Left kidney (tissue), 2 donors: Measurements from ENCODE around the gene ADAD2. TPM values are rescaled to one million over a fixed set of nuclear protein-coding genes. Genes with fewer than 3 reads are reported as not detected.
A peak's percentile ranks its signal among the peaks of the same experiment; 100 is the strongest.

Experiments
- DNase-seq: peaks from one replicate; pipeline ENCODE4 v3.0.0-alpha.2; 2013
- polyA plus RNA-seq: library from polyadenylated mRNA; unstranded; fragments of 120-200 nt; gene quantifications from one replicate; pipeline ENCODE4 v1.2.1, GENCODE V29; 2013; ENCODE audit not compliant: insufficient read length

ADAD2 gene
- polyA plus RNA-seq, 1 donor: not detected

GRCh38 chr16:84176192-84177053, 14.5 kb upstream of the ADAD2 start:
- no peak for DNase-seq

- DNase-seq: no peak
These were observed 13.2 kb upstream of the ADAD2 start for GRCh38 chr16:84177741-84178073.

- no peak for DNase-seq
These were observed 12.7 kb upstream of the ADAD2 start for GRCh38 chr16:84178146-84178765.

- DNase-seq: no peak
These were observed 11.9 kb upstream of the ADAD2 start for GRCh38 chr16:84178892-84179611.

GRCh38 chr16:84179612-84180320, 11.2 kb upstream of the ADAD2 start:
- DNase-seq: no peak

GRCh38 chr16:84180519-84181140, 10.3 kb upstream of the ADAD2 start:
- no peak for DNase-seq

- no peak for DNase-seq
These were observed 9.6 kb upstream of the ADAD2 start for GRCh38 chr16:84181144-84181915.

GRCh38 chr16:84182104-84182503, 8.9 kb upstream of the ADAD2 start:
- DNase-seq: no peak

GRCh38 chr16:84182680-84183571, 8.0 kb upstream of the ADAD2 start:
- DNase-seq: no peak

GRCh38 chr16:84183572-84183875, 7.4 kb upstream of the ADAD2 start:
- DNase-seq: no peak

GRCh38 chr16:84183911-84184591, 6.9 kb upstream of the ADAD2 start:
- no peak for DNase-seq

- DNase-seq: no peak
These were observed 6.2 kb upstream of the ADAD2 start for GRCh38 chr16:84184775-84185174.

- DNase-seq: peak; percentile 93
These were observed 4.1 kb upstream of the ADAD2 start, which contains the start of gene TAF1C for GRCh38 chr16:84186685-84187437. Gene TAF1C (minus strand): TSS chr16:84187057. CDS start chr16:84184988, 2,069 bp downstream.

- DNase-seq: no peak
These were observed 509 bp downstream of the ADAD2 start for GRCh38 chr16:84191466-84191865.

- DNase-seq: no peak
These were observed 2.5 kb downstream of the ADAD2 start for GRCh38 chr16:84193480-84193879.

- no peak for DNase-seq
These were observed 3.1 kb downstream of the ADAD2 start for GRCh38 chr16:84194018-84194417.

GRCh38 chr16:84194470-84195200, 3.7 kb downstream of the ADAD2 start:
- no peak for DNase-seq
